ENCODE measurements around the gene CASQ1. TPM values are rescaled to one million over a fixed set of nuclear protein-coding genes. Genes with fewer than 3 reads are reported as not detected.

CASQ1 gene
- total RNA-seq, 1 donor from 2014 or later = 39.2 TPM

DNA sequence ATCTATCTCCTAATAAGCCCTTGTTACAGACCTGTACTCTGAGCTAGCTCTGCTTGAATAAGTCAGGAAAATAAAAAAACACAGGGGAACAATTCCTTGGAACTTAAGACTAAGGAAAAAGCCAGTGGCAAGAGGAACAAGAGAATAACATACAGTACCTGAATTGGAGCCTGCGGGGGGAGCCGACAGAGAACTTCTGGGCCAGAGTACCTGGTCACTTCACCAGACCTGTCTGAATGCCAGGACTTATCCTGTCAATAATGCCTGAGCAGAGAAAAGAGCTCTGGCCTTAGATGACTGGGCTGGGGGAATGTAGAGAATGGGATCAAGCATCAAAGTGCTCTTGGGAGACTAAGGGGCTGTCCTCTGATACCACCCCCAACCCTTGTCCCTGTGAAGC is 29.9 kb downstream of the CASQ1 start:
- Histone ChIP-seq H3K36me3 (peaks cover 90% of the 10 kb centered on the region), H3K4me1 (peaks cover 58% of the 10 kb centered on the region), H3K27me3 (ENCODE audit: low read depth) (no peaks in the 10 kb centered on the region), H3K4me3 (no peak overlapping the region), H3K9me3 (replicated peaks) (no peaks in the 10 kb centered on the region), H3K27ac (replicated peaks) (peak overlapping the region; percentile 66)
- TF ChIP-seq, protein P1, sequence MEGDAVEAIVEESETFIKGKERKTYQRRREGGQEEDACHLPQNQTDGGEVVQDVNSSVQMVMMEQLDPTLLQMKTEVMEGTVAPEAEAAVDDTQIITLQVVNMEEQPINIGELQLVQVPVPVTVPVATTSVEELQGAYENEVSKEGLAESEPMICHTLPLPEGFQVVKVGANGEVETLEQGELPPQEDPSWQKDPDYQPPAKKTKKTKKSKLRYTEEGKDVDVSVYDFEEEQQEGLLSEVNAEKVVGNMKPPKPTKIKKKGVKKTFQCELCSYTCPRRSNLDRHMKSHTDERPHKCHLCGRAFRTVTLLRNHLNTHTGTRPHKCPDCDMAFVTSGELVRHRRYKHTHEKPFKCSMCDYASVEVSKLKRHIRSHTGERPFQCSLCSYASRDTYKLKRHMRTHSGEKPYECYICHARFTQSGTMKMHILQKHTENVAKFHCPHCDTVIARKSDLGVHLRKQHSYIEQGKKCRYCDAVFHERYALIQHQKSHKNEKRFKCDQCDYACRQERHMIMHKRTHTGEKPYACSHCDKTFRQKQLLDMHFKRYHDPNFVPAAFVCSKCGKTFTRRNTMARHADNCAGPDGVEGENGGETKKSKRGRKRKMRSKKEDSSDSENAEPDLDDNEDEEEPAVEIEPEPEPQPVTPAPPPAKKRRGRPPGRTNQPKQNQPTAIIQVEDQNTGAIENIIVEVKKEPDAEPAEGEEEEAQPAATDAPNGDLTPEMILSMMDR (IDR thresholded peaks at IDR 0.05; ENCODE audit: borderline replicate concordance) = no peak
- DNase-seq = no peak
- intact Hi-C loops (cut with micrococcal nuclease) = no loop called here

DNA sequence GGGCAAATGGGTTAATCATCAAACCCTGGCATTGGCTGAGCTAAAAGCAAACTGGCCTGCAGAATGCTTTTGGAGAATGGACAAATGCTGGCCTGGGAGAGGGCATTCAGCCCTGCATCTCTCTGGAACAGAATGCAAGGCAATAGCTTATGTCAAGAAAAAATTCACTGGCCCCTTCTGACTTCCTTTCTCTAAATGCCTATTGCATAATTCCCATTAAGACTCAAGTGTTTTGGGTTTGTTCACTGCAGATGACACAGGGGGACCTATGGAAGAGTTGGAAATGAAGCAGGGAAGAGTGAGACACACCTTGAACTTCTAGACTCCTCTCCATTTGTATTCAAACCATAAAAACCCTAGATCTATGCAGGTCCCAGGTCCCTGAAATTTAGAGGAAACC is 30.7 kb downstream of the CASQ1 start:
- peak overlapping the region; percentile 66 for H3K27ac ChIP-seq (replicated peaks)
- no peak overlapping the region for H3K4me3 ChIP-seq
- TF ChIP-seq, protein P1 (IDR thresholded peaks at IDR 0.05; ENCODE audit: borderline replicate concordance) = no peak
- H3K4me1 ChIP-seq = peaks cover 54% of the 10 kb centered on the region
- DNase-seq = no peak
- intact Hi-C loops (cut with micrococcal nuclease) = no loop called here
- peaks cover 90% of the 10 kb centered on the region for H3K36me3 ChIP-seq
- no peaks in the 10 kb centered on the region for H3K9me3 ChIP-seq (replicated peaks)
- H3K27me3 ChIP-seq (ENCODE audit: low read depth) = no peaks in the 10 kb centered on the region

DNA sequence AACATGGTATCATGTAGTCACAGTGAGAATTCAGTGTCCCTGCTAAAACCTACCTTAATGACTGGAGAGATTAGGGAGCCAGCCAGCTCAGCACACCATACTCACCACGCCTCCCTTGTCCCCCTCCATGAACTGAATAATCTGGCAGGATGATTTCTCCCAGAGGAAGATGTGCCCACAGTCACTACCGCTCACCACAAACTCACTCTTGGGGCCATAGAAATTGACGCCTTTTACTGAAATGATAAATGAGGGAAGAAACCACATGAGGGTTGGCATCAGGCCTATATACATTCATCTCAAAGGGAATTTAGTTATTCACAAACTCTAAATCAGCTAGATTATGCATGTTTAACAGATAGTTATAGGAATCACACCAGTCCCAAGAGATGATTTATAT is 32.2 kb downstream of the CASQ1 start:
- Histone ChIP-seq H3K27ac (replicated peaks) (no peak overlapping the region), H3K27me3 (ENCODE audit: low read depth) (no peaks in the 10 kb centered on the region), H3K4me3 (no peak overlapping the region), H3K36me3 (peaks cover 90% of the 10 kb centered on the region), H3K4me1 (peaks cover 53% of the 10 kb centered on the region), H3K9me3 (replicated peaks) (no peaks in the 10 kb centered on the region)
- TF ChIP-seq, protein P1 (IDR thresholded peaks at IDR 0.05; ENCODE audit: borderline replicate concordance) = no peak
- intact Hi-C loops (cut with micrococcal nuclease) = no loop called here
- DNase-seq = no peak

DNA sequence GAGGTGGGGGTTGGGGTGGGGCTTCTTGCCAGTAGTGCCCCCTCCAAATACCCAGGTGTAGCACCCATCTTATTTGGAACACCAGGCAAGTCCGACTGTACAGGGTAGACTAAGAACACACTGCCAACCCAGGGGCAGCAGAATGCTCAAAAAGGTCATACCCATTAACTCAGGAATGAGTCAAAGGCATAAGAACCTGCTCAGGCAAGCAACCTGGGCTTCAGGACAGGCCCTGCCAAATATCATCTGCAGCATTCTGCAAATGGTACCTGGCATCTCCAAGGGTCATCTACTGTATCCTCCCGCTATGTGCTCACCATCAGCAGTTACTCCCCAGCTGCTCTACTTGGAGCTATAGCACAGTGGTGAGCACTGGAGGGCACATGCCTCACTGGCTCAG is 34.2 kb downstream of the CASQ1 start:
- Histone ChIP-seq H3K9me3 (replicated peaks) (no peaks in the 10 kb centered on the region), H3K27ac (replicated peaks) (no peak overlapping the region), H3K4me3 (no peak overlapping the region), H3K4me1 (peaks cover 33% of the 10 kb centered on the region), H3K27me3 (ENCODE audit: low read depth) (no peaks in the 10 kb centered on the region), H3K36me3 (peaks cover 96% of the 10 kb centered on the region)
- DNase-seq = no peak
- TF ChIP-seq, protein P1 (IDR thresholded peaks at IDR 0.05; ENCODE audit: borderline replicate concordance) = no peak
- intact Hi-C loops (cut with micrococcal nuclease) = no loop called here

DNA sequence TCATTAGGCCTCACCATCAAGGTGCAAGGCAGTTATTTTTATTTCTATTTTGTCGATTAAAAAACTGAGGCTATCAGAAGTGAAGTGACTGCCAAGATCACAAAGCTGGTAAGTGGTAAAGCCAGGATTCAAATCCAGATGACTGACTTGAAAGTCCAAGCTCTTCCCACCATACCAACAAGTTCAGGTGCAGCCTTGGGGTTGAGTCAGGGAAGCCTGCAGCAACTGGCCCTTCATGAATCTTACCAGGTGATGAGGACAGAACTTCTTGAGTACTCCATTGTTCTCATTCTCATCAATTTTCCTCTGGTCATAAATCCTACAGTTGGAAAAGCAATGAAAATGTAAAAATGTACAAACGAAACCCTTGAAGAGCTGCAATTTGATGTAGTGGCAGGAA is 35.0 kb downstream of the CASQ1 start:
- intact Hi-C loops (cut with micrococcal nuclease) = no loop called here
- Histone ChIP-seq H3K36me3 (peaks cover 99% of the 10 kb centered on the region), H3K27ac (replicated peaks) (no peak overlapping the region), H3K4me3 (no peak overlapping the region), H3K4me1 (peaks cover 25% of the 10 kb centered on the region), H3K9me3 (replicated peaks) (no peaks in the 10 kb centered on the region), H3K27me3 (ENCODE audit: low read depth) (no peaks in the 10 kb centered on the region)
- no peak for DNase-seq
- TF ChIP-seq, protein P1 (IDR thresholded peaks at IDR 0.05; ENCODE audit: borderline replicate concordance) = no peak

DNA sequence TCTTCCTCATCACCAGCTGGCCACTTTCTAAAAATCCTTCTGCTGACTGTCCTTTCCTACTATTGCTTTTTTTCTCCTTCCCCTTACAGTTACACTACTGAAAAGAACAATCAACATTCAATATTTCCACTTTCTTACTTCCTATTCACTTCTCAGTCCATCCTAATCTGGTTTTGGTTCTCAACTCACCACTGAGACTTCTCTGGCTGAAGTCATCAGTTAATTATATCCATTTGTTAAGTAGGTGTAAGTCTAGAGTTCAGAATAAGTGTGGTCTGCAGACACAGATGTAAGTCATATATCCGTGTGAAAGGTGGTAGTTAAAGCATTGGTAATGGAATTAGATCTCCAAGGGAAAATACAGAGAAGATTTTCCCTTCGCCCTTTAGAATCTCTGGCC is 36.2 kb downstream of the CASQ1 start:
- intact Hi-C loops (cut with micrococcal nuclease) = no loop called here
- TF ChIP-seq, protein P1 (IDR thresholded peaks at IDR 0.05; ENCODE audit: borderline replicate concordance) = no peak
- no peak for DNase-seq
- H3K36me3 ChIP-seq = peaks cover 99% of the 10 kb centered on the region
- peaks cover 17% of the 10 kb centered on the region for H3K4me1 ChIP-seq
- H3K4me3 ChIP-seq = no peak overlapping the region
- peak overlapping the region; percentile 9 for H3K27ac ChIP-seq (replicated peaks)
- H3K27me3 ChIP-seq (ENCODE audit: low read depth) = no peaks in the 10 kb centered on the region
- no peaks in the 10 kb centered on the region for H3K9me3 ChIP-seq (replicated peaks)
